Smooth muscle cell of the brain vasculature (primary cell): ENCODE measurements around the gene SLC6A16.
"Not testable (repeated sequence)": the region's sequence is repeated elsewhere in the genome, so short reads cannot be mapped to it uniquely, and the experiment has no call there.

Experiments used
- DNase-seq: peaks from one replicate; pipeline ENCODE4 v3.0.0-alpha.2; 2012; ENCODE audit warnings: low read depth, low spot score

SLC6A16 gene

GRCh38 chr19:49271080-49271753 lies 53.8 kb downstream of the SLC6A16 start:
- DNase-seq = no peak

- DNase-seq = not testable (repeated sequence)
Observed at GRCh38 chr19:49266409-49266808, 58.6 kb downstream of the SLC6A16 start.

GRCh38 chr19:49264258-49264657 lies 60.7 kb downstream of the SLC6A16 start:
- DNase-seq = no peak

GRCh38 chr19:49261602-49262001 lies 63.4 kb downstream of the SLC6A16 start:
- DNase-seq = no peak

- no peak for DNase-seq
Observed at GRCh38 chr19:49256691-49257090, 68.3 kb downstream of the SLC6A16 start.

GRCh38 chr19:49255674-49256073 lies 69.3 kb downstream of the SLC6A16 start:
- DNase-seq = no peak

GRCh38 chr19:49249933-49250332 lies 75.1 kb downstream of the SLC6A16 start:
- no peak for DNase-seq

GRCh38 chr19:49247676-49248075 lies 77.3 kb downstream of the SLC6A16 start:
- DNase-seq = no peak

- no peak for DNase-seq
Observed at GRCh38 chr19:49244256-49244655, 80.7 kb downstream of the SLC6A16 start.

GRCh38 chr19:49243726-49244125 lies 81.3 kb downstream of the SLC6A16 start:
- no peak for DNase-seq

GRCh38 chr19:49243129-49243528 lies 81.9 kb downstream of the SLC6A16 start:
- DNase-seq = no peak

GRCh38 chr19:49241769-49242168 lies 83.2 kb downstream of the SLC6A16 start:
- no peak for DNase-seq
